Measurements from ENCODE around the gene VCL. TPM values are rescaled to one million over a fixed set of nuclear protein-coding genes. Genes with fewer than 3 reads are reported as not detected.

Gene VCL
- total and polyA plus RNA-seq, 2 of the 8 experiments (the other 6 are each of a cell fraction or from before 2014, with no cell fraction given): 119 to 377 TPM

- TF ChIP-seq RAD21 (IDR thresholded peaks at IDR 0.05 in 1 of 2, conservative IDR thresholded peaks at IDR 0.05 in 1 of 2; ENCODE audit: low read depth in 2 of 2, low read length in 2 of 2) (no peak), FOSL1 (IDR thresholded peaks at IDR 0.05; ENCODE audit: insufficient read depth, low read depth, low read length) (no peak), ATF3 (IDR thresholded peaks at IDR 0.05; ENCODE audit: insufficient read depth, low read depth, low read length) (no peak)
These were observed 84.2 kb downstream of the VCL start (continued) for GRCh38 chr10:74081941-74082718.

Measured in H1 (cell line).